HepG2 (cell line): Measurements from ENCODE around the gene GAS5. TPM values are rescaled to one million over a fixed set of nuclear protein-coding genes. Genes with fewer than 3 reads are reported as not detected.

ENCODE experiments used
- HNF4G ChIP-seq, 2 experiments: sonication (generic) in 1 of 2; formaldehyde crosslinking in 1 of 2; IDR thresholded peaks; 2 replicates each; pipeline versions ENCODE4 v1.4.0 to v1.6.1; 2011 to 2020; ENCODE audit warnings: borderline replicate concordance in 2 of 2, low read depth in 2 of 2, mild to moderate bottlenecking in 2 of 2, low read length in 1 of 2, missing genetic modification reagents in 1 of 2, moderate library complexity in 1 of 2
- PAXIP1 ChIP-seq: sonication (generic); formaldehyde crosslinking; conservative IDR thresholded peaks from 2 replicates; pipeline ENCODE4 v1.4.0; 2020; ENCODE audit warnings: mild to moderate bottlenecking, missing genetic modification reagents, moderate library complexity
- PHF20 ChIP-seq: sonication (generic); formaldehyde crosslinking; IDR thresholded peaks from 2 replicates; pipeline ENCODE4 v1.5.0; 2020; ENCODE audit warnings: mild to moderate bottlenecking, missing genetic modification reagents
- SRSF1 ChIP-seq: fragments of 200-400 bp; formaldehyde crosslinking; optimal IDR thresholded peaks from 2 replicates; pipeline ENCODE3; 2017; ENCODE audit warnings: mild to moderate bottlenecking, low read depth, low read length, moderate library complexity
- ZBTB40 ChIP-seq, 2 experiments: fragments of 450-650 bp in 1 of 2; sonication (generic) in 1 of 2; formaldehyde crosslinking in 1 of 2; IDR thresholded peaks; 2 replicates each; pipeline versions ENCODE4 v1.6.1 to v1.8.0; 2016 to 2022; ENCODE audit warnings: antibody characterized with exemption in 1 of 2, mild to moderate bottlenecking in 1 of 2, missing genetic modification reagents in 1 of 2
- ZNF230 ChIP-seq: sonication (generic); formaldehyde crosslinking; IDR thresholded peaks from 2 replicates; pipeline ENCODE4 v1.4.0; 2020; ENCODE audit warnings: mild to moderate bottlenecking, missing genetic modification reagents
- ZNF234 ChIP-seq: sonication (generic); formaldehyde crosslinking; conservative IDR thresholded peaks from 2 replicates; pipeline ENCODE4 v1.5.1; 2020; ENCODE audit warnings: mild to moderate bottlenecking, missing genetic modification reagents
- ZNF44 ChIP-seq: sonication (generic); formaldehyde crosslinking; IDR thresholded peaks from 2 replicates; pipeline ENCODE4 v1.5.1; 2020; ENCODE audit warnings: mild to moderate bottlenecking, missing genetic modification reagents
- ZNF577 ChIP-seq: sonication (generic); formaldehyde crosslinking; IDR thresholded peaks from 2 replicates; pipeline ENCODE4 v1.4.0; 2020; ENCODE audit warnings: mild to moderate bottlenecking, low read depth, missing genetic modification reagents, borderline replicate concordance
- ZNF780A ChIP-seq: sonication (generic); formaldehyde crosslinking; IDR thresholded peaks from 2 replicates; pipeline ENCODE4 v1.8.0; 2022; ENCODE audit warnings: mild to moderate bottlenecking, missing genetic modification reagents, moderate library complexity
- ZNF878 ChIP-seq: sonication (generic); formaldehyde crosslinking; IDR thresholded peaks from 2 replicates; pipeline ENCODE4 v1.8.1; 2023; ENCODE audit warnings: mild to moderate bottlenecking, missing genetic modification reagents, moderate library complexity
- polyA plus RNA-seq, 8 experiments: library from polyadenylated mRNA; depleted of rRNA in 3 of 8; stranded (reverse) in 7 of 8; unstranded in 1 of 8; fragments of >200 nt; fragmentation: Illumina TruSeq in 4 of 8; extraction: Trizol in 4 of 8; gene quantifications; 2 replicates each; pipeline versions ENCODE4 v1.2.1 to v1.2.3, GENCODE V29; 2011 to 2016; ENCODE audit warnings: low read depth in 4 of 8, missing spikeins in 1 of 8, mixed read lengths in 1 of 8; ENCODE audit not compliant: insufficient read depth in 1 of 8
- total RNA-seq, 5 experiments: library from RNA; depleted of rRNA; stranded (reverse); fragments of >200 nt; fragmentation: Illumina TruSeq; extraction: Trizol; gene quantifications; 2 replicates each; pipeline ENCODE4 v1.2.3, GENCODE V29; 2016; ENCODE audit warnings: low read depth in 1 of 5
- TF ChIP-seq, protein P1 (sequence below): IDR thresholded peaks from 2 replicates; pipeline ENCODE4 v1.4.0; 2020; ENCODE audit warnings: mild to moderate bottlenecking, missing genetic modification reagents

The GAS5 gene
- total and polyA plus RNA-seq, 2 of the 13 experiments (the other 11 are each of a cell fraction or from before 2014, with no cell fraction given) = 352 to 738 TPM

GRCh38 chr1:173917149-173917548 is 49.4 kb upstream of the GAS5 start, which contains the start of gene SERPINC1 (continued):
- TF ChIP-seq ZNF44 = no peak
- peak; percentile 61; the same call in 1 of the 2 replicates for TF ChIP-seq PHF20 (CRISPR knock-in tag)
- peak; percentile 89 for TF ChIP-seq HNF4G (IDR thresholded peaks at IDR 0.05; ENCODE audit: borderline replicate concordance, low read depth, low read length)
- TF ChIP-seq HNF4G (CRISPR knock-in tag; IDR thresholded peaks at IDR 0.05; ENCODE audit: borderline replicate concordance, low read depth) = no peak
- TF ChIP-seq, protein P1, sequence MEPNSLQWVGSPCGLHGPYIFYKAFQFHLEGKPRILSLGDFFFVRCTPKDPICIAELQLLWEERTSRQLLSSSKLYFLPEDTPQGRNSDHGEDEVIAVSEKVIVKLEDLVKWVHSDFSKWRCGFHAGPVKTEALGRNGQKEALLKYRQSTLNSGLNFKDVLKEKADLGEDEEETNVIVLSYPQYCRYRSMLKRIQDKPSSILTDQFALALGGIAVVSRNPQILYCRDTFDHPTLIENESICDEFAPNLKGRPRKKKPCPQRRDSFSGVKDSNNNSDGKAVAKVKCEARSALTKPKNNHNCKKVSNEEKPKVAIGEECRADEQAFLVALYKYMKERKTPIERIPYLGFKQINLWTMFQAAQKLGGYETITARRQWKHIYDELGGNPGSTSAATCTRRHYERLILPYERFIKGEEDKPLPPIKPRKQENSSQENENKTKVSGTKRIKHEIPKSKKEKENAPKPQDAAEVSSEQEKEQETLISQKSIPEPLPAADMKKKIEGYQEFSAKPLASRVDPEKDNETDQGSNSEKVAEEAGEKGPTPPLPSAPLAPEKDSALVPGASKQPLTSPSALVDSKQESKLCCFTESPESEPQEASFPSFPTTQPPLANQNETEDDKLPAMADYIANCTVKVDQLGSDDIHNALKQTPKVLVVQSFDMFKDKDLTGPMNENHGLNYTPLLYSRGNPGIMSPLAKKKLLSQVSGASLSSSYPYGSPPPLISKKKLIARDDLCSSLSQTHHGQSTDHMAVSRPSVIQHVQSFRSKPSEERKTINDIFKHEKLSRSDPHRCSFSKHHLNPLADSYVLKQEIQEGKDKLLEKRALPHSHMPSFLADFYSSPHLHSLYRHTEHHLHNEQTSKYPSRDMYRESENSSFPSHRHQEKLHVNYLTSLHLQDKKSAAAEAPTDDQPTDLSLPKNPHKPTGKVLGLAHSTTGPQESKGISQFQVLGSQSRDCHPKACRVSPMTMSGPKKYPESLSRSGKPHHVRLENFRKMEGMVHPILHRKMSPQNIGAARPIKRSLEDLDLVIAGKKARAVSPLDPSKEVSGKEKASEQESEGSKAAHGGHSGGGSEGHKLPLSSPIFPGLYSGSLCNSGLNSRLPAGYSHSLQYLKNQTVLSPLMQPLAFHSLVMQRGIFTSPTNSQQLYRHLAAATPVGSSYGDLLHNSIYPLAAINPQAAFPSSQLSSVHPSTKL (CRISPR knock-in tag) = peak; percentile 38; the same call in 1 of the 2 replicates
- TF ChIP-seq ZNF230 = no peak
- no peak for TF ChIP-seq ZNF878 (CRISPR knock-in tag)
- no peak for TF ChIP-seq ZNF577 (CRISPR knock-in tag)
- TF ChIP-seq PAXIP1 = peak; percentile 80
- no peak for TF ChIP-seq ZNF234
- no peak for TF ChIP-seq ZBTB40 (IDR thresholded peaks at IDR 0.05)
- no peak for TF ChIP-seq ZBTB40 (CRISPR knock-in tag; IDR thresholded peaks at IDR 0.05)
- TF ChIP-seq ZNF780A (CRISPR knock-in tag) = no peak
- TF ChIP-seq SRSF1 = no peak
